ENCODE data around the gene SERPINB11.
"Not testable (repeated sequence)": the region's sequence is repeated elsewhere in the genome, so short reads cannot be mapped to it uniquely, and the experiment has no call there.

The SERPINB11 gene

GRCh38 chr18:63702660-63703059 lies at the start of gene SERPINB11:
Gene SERPINB11 (plus strand): TSS chr18:63702960. CDS start chr18:63710194, 7,234 bp downstream.
- DNase-seq, result no peak

GRCh38 chr18:63658920-63659319 lies 43.8 kb upstream of the SERPINB11 start:
- DNase-seq, result not testable (repeated sequence)

GRCh38 chr18:63661750-63662149 lies 41.0 kb upstream of the SERPINB11 start, which contains the start of gene SERPINB3:
Gene SERPINB3 (minus strand): TSS chr18:63661893. CDS start chr18:63661216, 677 bp downstream.
- DNase-seq, result not testable (repeated sequence)

GRCh38 chr18:63664571-63664970 lies 38.2 kb upstream of the SERPINB11 start:
- DNase-seq, result no peak

GRCh38 chr18:63676526-63677323 lies 26.0 kb upstream of the SERPINB11 start:
- no peak for DNase-seq

GRCh38 chr18:63677500-63678225 lies 25.1 kb upstream of the SERPINB11 start:
- DNase-seq, result no peak

GRCh38 chr18:63679820-63680606 lies 22.7 kb upstream of the SERPINB11 start:
- no peak for DNase-seq

- DNase-seq, result peak; percentile 42
Observed at GRCh38 chr18:63681449-63682340, 21.1 kb upstream of the SERPINB11 start.

- DNase-seq, result no peak
Observed at GRCh38 chr18:63683152-63683551, 19.6 kb upstream of the SERPINB11 start.

GRCh38 chr18:63683890-63684289 lies 18.9 kb upstream of the SERPINB11 start:
- DNase-seq, result no peak

- DNase-seq, result no peak
Observed at GRCh38 chr18:63684718-63685117, 18.0 kb upstream of the SERPINB11 start.

- no peak for DNase-seq
Observed at GRCh38 chr18:63686871-63687270, 15.9 kb upstream of the SERPINB11 start.

GRCh38 chr18:63689064-63689463 lies 13.7 kb upstream of the SERPINB11 start:
- DNase-seq, result no peak

GRCh38 chr18:63697097-63697660 lies 5.6 kb upstream of the SERPINB11 start:
- DNase-seq, result no peak

GRCh38 chr18:63700501-63700900 lies 2.3 kb upstream of the SERPINB11 start:
- no peak for DNase-seq

- no peak for DNase-seq
Observed at GRCh38 chr18:63701952-63702351, 808 bp upstream of the SERPINB11 start.

GRCh38 chr18:63705401-63705800 lies 2.6 kb downstream of the SERPINB11 start:
- no peak for DNase-seq

GRCh38 chr18:63707816-63708215 lies 5.1 kb downstream of the SERPINB11 start:
- no peak for DNase-seq

GRCh38 chr18:63708650-63709049 lies 5.9 kb downstream of the SERPINB11 start:
- DNase-seq, result no peak

- DNase-seq, result no peak
Observed at GRCh38 chr18:63725682-63726480, 23.1 kb downstream of the SERPINB11 start.

GRCh38 chr18:63730773-63731172 lies 28.0 kb downstream of the SERPINB11 start:
- DNase-seq, result no peak
